B cell (primary cell): Measurements from ENCODE around the gene FLT1. TPM values are rescaled to one million over a fixed set of nuclear protein-coding genes. Genes with fewer than 3 reads are reported as not detected.

Experiments
- ATAC-seq: fragments of 200-7000 bp; cut with Tn5 transposase; one replicate; pipeline ENCODE4 v1.10.0; 2021; ENCODE audit warnings: low read depth, mild to moderate bottlenecking, moderate number of reproducible peaks, moderate library complexity
- CTCF ChIA-PET: fragments of 350-600 bp; sonication (Branson Sonifier 250); formaldehyde crosslinking; loops from one replicate; lab custom pipeline; 2021; ENCODE audit warnings: antibody characterized with exemption, inconsistent platforms; lab: Charles Lee
- POLR2A ChIA-PET: fragments of 350-600 bp; sonication (Branson Sonifier 250); formaldehyde crosslinking; loops from one replicate; lab custom pipeline; 2021; ENCODE audit warnings: antibody characterized with exemption; lab: Charles Lee
- DNase-seq: peaks from one replicate; pipeline ENCODE4 v3.0.0; 2013
- H2AFZ ChIP-seq: 2 replicates; pipeline ENCODE4 v1.6.1; 2012; ENCODE audit warnings: mild to moderate bottlenecking, low read depth, low read length; ENCODE audit not compliant: insufficient read depth, poor library complexity, severe bottlenecking
- H3K27ac ChIP-seq, 2 donors: 1 replicate in 1 of 2; 2 replicates in 1 of 2; pipeline ENCODE4 v1.5.1; 2012 to 2013; ENCODE audit warnings: low read length in 2 of 2, mild to moderate bottlenecking in 2 of 2, moderate library complexity in 1 of 2
- H3K27me3 ChIP-seq, 4 experiments: fragments of 200-600 bp in 1 of 4; sonication (generic) in 1 of 4; replicated peaks in 1 of 4; 1 replicate in 2 of 4; 2 replicates in 2 of 4; pipeline versions ENCODE4 v1.6.1 to v1.7.0; 2013 to 2016; ENCODE audit warnings: low read length in 3 of 4, mild to moderate bottlenecking in 2 of 4, mixed read lengths in 1 of 4, moderate library complexity in 1 of 4; ENCODE audit not compliant: insufficient read depth in 4 of 4, control insufficient read depth in 3 of 4; ENCODE audit errors: control extremely low read depth in 1 of 4
- H3K36me3 ChIP-seq, 2 experiments: replicated peaks in 1 of 2; 1 replicate in 1 of 2; 2 replicates in 1 of 2; pipeline versions ENCODE4 v1.6.1 to v1.7.1; 2013; ENCODE audit warnings: low read length in 1 of 2; ENCODE audit not compliant: insufficient read depth in 2 of 2, control insufficient read depth in 1 of 2; ENCODE audit errors: control extremely low read depth in 1 of 2, extremely low read depth in 1 of 2
- H3K4me1 ChIP-seq, 2 donors: fragments of 200-600 bp in 1 of 2; sonication (generic) in 1 of 2; 1 replicate in 1 of 2; 2 replicates in 1 of 2; pipeline versions ENCODE4 v1.5.1 to v1.6.1; 2013 to 2017; ENCODE audit warnings: low read length in 2 of 2; ENCODE audit not compliant: control insufficient read depth in 2 of 2, insufficient read depth in 2 of 2
- H3K4me2 ChIP-seq: replicated peaks from 2 replicates; pipeline ENCODE3; 2012; ENCODE audit warnings: mild to moderate bottlenecking, low read depth, low read length; ENCODE audit not compliant: poor library complexity, severe bottlenecking
- H3K4me3 ChIP-seq, 5 experiments: fragments of 200-600 bp in 1 of 5; sonication (generic) in 1 of 5; 1 replicate in 3 of 5; 2 replicates in 2 of 5; pipeline versions ENCODE4 v1.5.1 to v1.7.0; 2011 to 2016; ENCODE audit warnings: low read length in 4 of 5, mild to moderate bottlenecking in 4 of 5, low read depth in 2 of 5, control low read depth in 1 of 5, moderate library complexity in 1 of 5; ENCODE audit not compliant: insufficient read depth in 1 of 5; ENCODE audit errors: control extremely low read depth in 1 of 5, extremely low read depth in 1 of 5
- H3K79me2 ChIP-seq: fragments of 200-600 bp; sonication (generic); one replicate; pipeline ENCODE4 v1.6.0; 2016; ENCODE audit warnings: low read length; ENCODE audit not compliant: control insufficient read depth, insufficient read depth
- H3K9ac ChIP-seq: fragments of 200-600 bp; sonication (generic); 2 replicates; pipeline ENCODE4 v1.6.1; 2017; ENCODE audit warnings: mild to moderate bottlenecking, low read length, moderate library complexity
- H3K9me3 ChIP-seq, 3 donors: one replicate each; pipeline versions ENCODE4 v1.6.1 to v1.7.1; 2013; ENCODE audit warnings: low read length in 2 of 3; ENCODE audit not compliant: control insufficient read depth in 2 of 3, insufficient read depth in 1 of 3; ENCODE audit errors: control extremely low read depth in 1 of 3
- H4K20me1 ChIP-seq: 2 replicates; pipeline ENCODE4 v1.6.0; 2012; ENCODE audit warnings: mild to moderate bottlenecking, low read length; ENCODE audit not compliant: insufficient read depth, control insufficient read depth, poor library complexity, severe bottlenecking
- H3K27ac Mint-ChIP-seq: one replicate; pipeline ENCODE4 v1.8.0; 2021; ENCODE audit warnings: mixed read lengths
- H3K27me3 Mint-ChIP-seq: one replicate; pipeline ENCODE4 v1.8.0; 2021; ENCODE audit warnings: mixed read lengths
- H3K4me1 Mint-ChIP-seq: one replicate; pipeline ENCODE4 v1.8.0; 2021; ENCODE audit warnings: mixed read lengths
- H3K4me3 Mint-ChIP-seq: one replicate; pipeline ENCODE4 v1.8.0; 2021; ENCODE audit warnings: mixed read lengths
- H3K9me3 Mint-ChIP-seq: one replicate; pipeline ENCODE4 v1.8.0; 2022; ENCODE audit warnings: mixed read lengths; ENCODE audit not compliant: insufficient read depth
- EZH2 ChIP-seq: IDR thresholded peaks from 2 replicates; pipeline ENCODE4 v1.6.1; 2012; ENCODE audit warnings: borderline replicate concordance, low read depth, mild to moderate bottlenecking, moderate library complexity, low read length; ENCODE audit not compliant: insufficient read depth, poor library complexity, severe bottlenecking
- WGBS: methylation state at CpG from one replicate; pipeline ENCODE4 v1.1.5; 2013; ENCODE audit warnings: missing lambda C conversion rate; ENCODE audit not compliant: insufficient coverage; 5-methylcytosine and 5-hydroxymethylcytosine counted together
- intact Hi-C: fragments of 100-400 bp; cut with micrococcal nuclease; formaldehyde crosslinking; loops from one replicate; pipeline ENCODE4 v1.10.0; 2022
- polyA plus RNA-seq: library from polyadenylated mRNA; depleted of rRNA; stranded (reverse); fragments of >200 nt; gene quantifications from 2 replicates; pipeline ENCODE4 v1.2.3, GENCODE V29; 2012
- total RNA-seq, 2 donors: library from RNA; stranded (reverse); fragments of 120-200 nt in 1 of 2; gene quantifications; 1 replicate in 1 of 2; 2 replicates in 1 of 2; pipeline versions ENCODE4 v1.2.3 to v1.2.4, GENCODE V29; 2013 to 2022
- TF ChIP-seq, protein P1 (sequence below): fragments of 200-600 bp; IDR thresholded peaks from one replicate; pipeline ENCODE4 v1.8.0; 2022; ENCODE audit warnings: antibody characterized with exemption, mild to moderate bottlenecking

FLT1 gene
- total and polyA plus RNA-seq, 2 donors (not counting 1 experiment from before 2014, with no cell fraction given), result 1.1 to 1.2 TPM

DNA sequence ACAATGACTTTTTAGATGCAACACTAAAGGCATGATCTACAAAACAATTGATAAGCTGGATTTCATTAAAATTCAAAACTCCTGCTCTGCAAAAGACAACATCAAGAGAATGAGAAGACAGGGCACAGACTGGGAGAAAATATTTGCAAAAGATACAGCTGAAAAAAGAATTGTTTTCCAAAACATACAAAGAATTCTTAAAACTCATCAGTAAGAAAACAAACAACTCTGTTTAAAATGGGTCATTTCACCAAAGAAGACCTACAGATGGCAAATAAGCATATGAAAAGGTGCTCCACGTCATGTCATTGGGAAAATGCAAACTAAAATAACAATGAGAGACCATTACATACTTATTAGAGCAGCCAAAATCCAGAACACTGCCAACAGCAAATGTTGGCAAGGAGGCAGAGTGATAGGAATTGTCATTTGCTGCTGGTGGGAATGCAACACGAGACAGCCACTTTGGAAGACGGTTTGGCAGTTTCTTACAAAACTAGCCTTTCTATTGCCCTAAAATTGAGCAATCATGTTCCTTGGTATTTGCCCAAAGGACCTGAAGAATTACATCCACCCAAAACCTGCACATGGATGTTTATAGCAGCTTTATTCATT lies 39.2 kb downstream of the FLT1 start:
- CTCF ChIA-PET, result no interaction called here
- no peaks in the 10 kb centered on the region for H3K36me3 ChIP-seq
- no peak overlapping the region for H3K27ac ChIP-seq
- no peaks in the 10 kb centered on the region for H4K20me1 ChIP-seq
- no peak overlapping the region for H3K4me2 ChIP-seq
- Mint-ChIP-seq H3K9me3 (no peaks in the 10 kb centered on the region), H3K4me1 (no peaks in the 10 kb centered on the region), H3K4me3 (no peak overlapping the region), H3K27ac (no peak overlapping the region), H3K27me3 (peaks cover 16% of the 10 kb centered on the region)
- intact Hi-C loops, result no loop called here
- ATAC-seq (no peak), DNase-seq (no peak)
- H3K9ac ChIP-seq, result no peak overlapping the region
- no peak overlapping the region for H2AFZ ChIP-seq
- TF ChIP-seq, protein P1, sequence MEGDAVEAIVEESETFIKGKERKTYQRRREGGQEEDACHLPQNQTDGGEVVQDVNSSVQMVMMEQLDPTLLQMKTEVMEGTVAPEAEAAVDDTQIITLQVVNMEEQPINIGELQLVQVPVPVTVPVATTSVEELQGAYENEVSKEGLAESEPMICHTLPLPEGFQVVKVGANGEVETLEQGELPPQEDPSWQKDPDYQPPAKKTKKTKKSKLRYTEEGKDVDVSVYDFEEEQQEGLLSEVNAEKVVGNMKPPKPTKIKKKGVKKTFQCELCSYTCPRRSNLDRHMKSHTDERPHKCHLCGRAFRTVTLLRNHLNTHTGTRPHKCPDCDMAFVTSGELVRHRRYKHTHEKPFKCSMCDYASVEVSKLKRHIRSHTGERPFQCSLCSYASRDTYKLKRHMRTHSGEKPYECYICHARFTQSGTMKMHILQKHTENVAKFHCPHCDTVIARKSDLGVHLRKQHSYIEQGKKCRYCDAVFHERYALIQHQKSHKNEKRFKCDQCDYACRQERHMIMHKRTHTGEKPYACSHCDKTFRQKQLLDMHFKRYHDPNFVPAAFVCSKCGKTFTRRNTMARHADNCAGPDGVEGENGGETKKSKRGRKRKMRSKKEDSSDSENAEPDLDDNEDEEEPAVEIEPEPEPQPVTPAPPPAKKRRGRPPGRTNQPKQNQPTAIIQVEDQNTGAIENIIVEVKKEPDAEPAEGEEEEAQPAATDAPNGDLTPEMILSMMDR, result no peak
- TF ChIP-seq EZH2, result no peak
- no peaks in the 10 kb centered on the region for H3K79me2 ChIP-seq
- H3K4me3 ChIP-seq, result no peak overlapping the region
- POLR2A ChIA-PET, result interaction anchor here (0.6 kb wide), 1 partner anchor 9 kb away, joined by 3 read pairs; no protein-coding TSS in a partner anchor
- no peaks in the 10 kb centered on the region for H3K4me1 ChIP-seq
- H3K27me3 ChIP-seq, result no peaks in the 10 kb centered on the region
- H3K9me3 ChIP-seq, result no peaks in the 10 kb centered on the region
- no CpG with 5 or more reads among the region's 3 CpGs for WGBS

DNA sequence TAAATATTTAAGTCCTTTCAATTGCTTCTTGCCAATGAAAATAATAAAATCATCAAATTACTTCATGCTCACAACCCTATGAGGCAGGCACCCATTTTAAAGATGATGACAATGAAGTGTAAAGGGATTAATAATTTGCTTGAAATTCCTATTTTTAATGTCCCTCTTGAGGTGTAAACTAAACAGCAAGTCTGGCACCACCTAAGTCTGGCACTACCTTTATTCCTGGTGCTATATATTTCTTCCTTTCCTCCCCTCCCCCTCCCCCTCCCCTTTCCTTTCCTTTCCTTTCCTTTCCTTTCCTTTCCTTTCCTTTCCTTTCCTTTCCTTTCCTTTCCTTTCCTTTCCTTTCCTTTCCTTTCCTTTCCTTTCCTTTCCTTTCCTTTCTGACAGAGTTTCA lies 42.2 kb downstream of the FLT1 start:
- ChIA-PET POLR2A (no interaction called here), CTCF (no interaction called here)
- Mint-ChIP-seq H3K27ac (no peak overlapping the region), H3K4me3 (no peak overlapping the region), H3K4me1 (no peaks in the 10 kb centered on the region), H3K9me3 (peaks cover 7% of the 10 kb centered on the region), H3K27me3 (peaks cover 23% of the 10 kb centered on the region)
- Histone ChIP-seq H3K9ac (no peak overlapping the region), H2AFZ (no peak overlapping the region), H3K27ac (no peak overlapping the region), H3K79me2 (no peaks in the 10 kb centered on the region), H3K4me1 (no peaks in the 10 kb centered on the region), H3K4me2 (no peak overlapping the region), H3K36me3 (no peaks in the 10 kb centered on the region), H3K4me3 (no peak overlapping the region), H3K9me3 (peaks cover 0 to 5% (median 2%) of the 10 kb centered on the region in 3 donors), H4K20me1 (no peaks in the 10 kb centered on the region), H3K27me3 (no peaks in the 10 kb centered on the region)
- intact Hi-C loops, result no loop called here
- DNase-seq, result no peak
- no peak for ATAC-seq
- TF ChIP-seq, protein P1, result no peak
- TF ChIP-seq EZH2, result no peak
